Measurements from ENCODE around the gene MCFD2.

Gene MCFD2

GRCh38 chr2:46939626-46940359 is 24.2 kb upstream of the MCFD2 start:
- DNase-seq (ENCODE audit: insufficient read length, low spot score) (no peak), FAIRE-seq (no peak)

DNA sequence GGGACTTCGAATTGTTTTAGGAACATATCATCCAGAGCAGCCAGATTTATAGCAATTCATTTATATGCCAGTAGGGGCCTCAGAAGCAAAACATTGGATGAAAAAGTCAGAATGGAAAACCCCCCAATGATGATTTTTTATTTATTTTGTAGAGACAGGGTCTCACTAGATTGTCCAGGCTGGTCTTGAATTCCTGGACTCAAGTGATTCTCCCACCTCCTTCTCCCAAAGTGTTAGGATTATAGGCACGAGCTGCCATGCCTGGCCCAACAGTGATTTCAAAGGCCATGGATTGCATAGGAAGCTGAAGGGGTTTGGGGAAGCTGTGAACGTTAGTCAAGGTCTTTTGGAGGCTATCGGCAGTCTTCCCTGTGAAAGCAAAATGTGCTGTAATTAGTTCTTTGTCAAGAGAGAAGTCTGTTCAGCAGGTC is 21.9 kb upstream of the MCFD2 start:
- FAIRE-seq (no peak), DNase-seq (ENCODE audit: insufficient read length, low spot score) (no peak)

- FAIRE-seq = no peak
Observed at GRCh38 chr2:46936566-46936965, 21.0 kb upstream of the MCFD2 start.

DNA sequence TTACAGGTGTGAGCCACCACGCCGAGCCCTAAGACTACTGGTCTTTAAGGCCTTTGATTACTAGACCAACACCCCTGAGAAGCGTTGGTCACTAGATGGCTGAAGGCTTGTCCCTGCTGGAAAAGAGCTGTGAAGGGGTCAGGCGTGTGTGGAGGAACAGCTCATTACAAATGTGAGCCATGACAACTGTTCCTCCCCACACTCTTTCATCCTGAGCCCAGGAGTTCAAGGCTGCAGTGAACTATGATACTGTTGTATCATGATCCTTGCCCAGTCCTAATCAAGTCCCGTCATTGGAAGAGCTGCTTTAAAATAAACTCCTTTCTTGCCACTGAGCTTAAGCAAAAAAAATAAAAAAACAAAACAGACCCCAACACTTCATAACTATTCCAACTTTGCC is 19.5 kb upstream of the MCFD2 start:
- DNase-seq (ENCODE audit: insufficient read length, low spot score) = no peak
- FAIRE-seq = no peak

More at GRCh38 chr2:46936566-46936965, 21.0 kb upstream of the MCFD2 start:
- no peak for DNase-seq (ENCODE audit: insufficient read length, low spot score)

DNA sequence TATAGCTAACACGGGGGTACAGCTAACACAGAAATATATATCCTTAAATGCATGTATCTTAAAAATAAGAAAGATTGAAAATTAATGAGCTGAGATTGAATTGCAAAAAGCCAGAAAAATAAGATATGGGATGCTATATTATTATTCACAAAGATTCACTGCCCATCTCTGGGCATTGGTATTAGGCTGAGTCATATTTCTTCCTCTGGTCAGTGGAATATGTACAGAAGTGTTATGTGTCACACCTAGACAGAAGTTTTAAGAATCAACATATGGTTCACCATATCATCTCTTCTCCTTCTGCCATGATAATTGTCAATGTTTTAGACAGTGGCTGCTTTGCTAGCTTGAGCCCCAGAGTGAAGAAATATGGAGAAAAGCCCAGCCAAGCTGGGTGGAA is 14.0 kb upstream of the MCFD2 start:
- DNase-seq (ENCODE audit: insufficient read length, low spot score) (no peak), FAIRE-seq (no peak)

- DNase-seq (ENCODE audit: insufficient read length, low spot score) = no peak
- FAIRE-seq = no peak
Observed at GRCh38 chr2:46926863-46927262, 11.3 kb upstream of the MCFD2 start.

DNA sequence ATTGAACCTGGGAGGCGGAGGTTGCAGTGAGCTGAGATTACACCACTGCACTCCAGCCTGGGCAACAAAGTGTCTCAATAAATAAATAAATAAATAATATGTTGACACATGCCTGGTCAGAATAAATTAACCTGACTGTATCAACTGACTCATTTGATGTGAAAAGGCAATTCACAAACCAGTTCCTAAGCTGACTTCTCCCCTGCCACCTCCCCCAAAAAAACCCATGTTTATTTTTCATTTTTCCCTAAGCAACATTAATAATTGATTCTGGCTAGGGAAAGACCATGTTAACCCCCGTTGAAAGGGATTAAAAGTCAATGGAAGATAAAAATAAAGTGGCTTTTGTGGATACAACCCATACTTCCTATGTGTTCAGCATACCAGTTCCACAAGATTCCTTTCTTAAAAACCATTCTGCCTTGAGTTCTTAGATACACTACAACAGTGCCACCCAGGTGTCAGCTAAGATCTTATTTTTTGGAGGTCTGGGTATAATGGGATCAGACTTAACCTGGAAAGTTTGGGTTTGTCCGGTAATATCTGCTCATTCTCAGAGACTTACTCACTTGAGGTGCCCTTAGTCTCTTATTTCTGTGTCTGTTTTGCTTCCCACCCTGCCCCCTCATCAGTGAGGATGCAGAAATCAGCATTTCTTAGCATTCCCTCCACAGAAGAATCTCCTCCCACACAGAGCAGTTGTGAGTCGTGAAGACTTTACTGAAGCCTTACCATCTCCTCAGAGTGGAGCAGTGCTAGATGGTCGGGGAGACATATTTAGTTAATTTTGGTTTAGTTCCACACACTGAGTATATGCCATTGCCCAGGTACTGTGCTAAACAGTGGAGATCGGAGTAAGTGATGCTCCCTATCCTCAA is 10.1 kb upstream of the MCFD2 start:
- FAIRE-seq (peak; percentile 51), DNase-seq (ENCODE audit: insufficient read length, low spot score) (no peak)

DNA sequence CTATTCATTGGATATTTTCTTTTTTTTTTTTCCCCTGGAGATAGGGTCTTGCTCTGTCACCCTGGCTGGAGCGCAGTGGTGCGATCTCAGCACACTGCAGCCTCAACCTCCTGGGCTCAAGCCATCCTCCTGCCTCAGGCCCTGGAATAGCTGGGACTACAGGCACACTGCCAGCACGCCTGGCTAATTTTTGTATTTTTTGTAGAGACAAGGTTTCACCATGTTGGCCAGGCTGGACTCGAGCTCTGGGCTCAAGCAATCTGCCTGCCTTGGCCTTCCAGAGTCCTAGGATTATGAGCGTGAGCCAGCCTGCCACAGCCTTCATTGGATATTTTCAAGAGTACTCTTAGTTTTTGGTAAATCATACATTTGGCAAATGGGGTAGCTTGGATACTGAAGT is 9.0 kb upstream of the MCFD2 start:
- DNase-seq (ENCODE audit: insufficient read length, low spot score) = no peak
- no peak for FAIRE-seq

DNA sequence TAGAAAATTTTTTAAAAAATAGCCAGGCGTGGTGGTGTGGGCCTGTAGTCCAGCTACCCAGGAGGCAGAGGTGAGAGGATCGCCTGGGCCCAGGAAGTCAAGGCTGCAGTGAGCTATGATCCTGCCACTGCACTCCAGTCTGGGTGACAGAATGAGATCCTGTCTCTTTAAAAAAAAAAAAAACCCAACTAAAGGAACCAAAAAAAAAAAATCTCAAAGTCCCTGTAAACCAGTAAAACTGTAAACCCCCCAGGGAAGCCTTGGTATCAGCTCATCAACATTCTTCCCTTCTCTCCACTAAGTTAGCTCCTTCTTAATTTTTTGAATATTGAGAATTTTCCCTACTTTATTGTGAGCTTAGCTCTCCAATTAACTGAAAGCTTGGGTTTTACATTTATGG is 8.4 kb upstream of the MCFD2 start:
- no peak for FAIRE-seq

GRCh38 chr2:46923041-46923528 is 7.5 kb upstream of the MCFD2 start:
- no peak for FAIRE-seq
- DNase-seq (ENCODE audit: insufficient read length, low spot score) = no peak

More for the DNA sequence above, 8.4 kb upstream of the MCFD2 start:
- DNase-seq (ENCODE audit: insufficient read length, low spot score) = no peak

DNA sequence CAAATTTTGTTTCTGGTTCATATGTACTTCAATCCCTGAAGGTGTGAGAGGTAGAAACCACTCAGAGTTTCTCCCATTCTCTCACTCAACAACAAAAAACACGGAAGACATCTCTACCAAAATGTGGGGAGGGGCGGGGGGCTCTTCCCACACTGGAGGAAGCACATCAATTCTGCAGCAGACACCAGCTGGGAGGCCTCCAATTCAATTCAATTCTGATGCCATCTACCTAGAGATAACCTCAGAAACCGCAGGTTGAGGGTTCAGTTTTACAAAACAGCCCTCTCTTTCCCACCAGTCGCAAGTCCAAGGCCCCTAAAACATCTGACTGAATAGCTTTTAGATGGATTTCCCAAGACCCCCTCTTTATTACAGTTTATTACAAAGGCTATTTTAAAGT is 7.0 kb upstream of the MCFD2 start:
- no peak for DNase-seq (ENCODE audit: insufficient read length, low spot score)
- no peak for FAIRE-seq

- FAIRE-seq = no peak
Observed at GRCh38 chr2:46921676-46922448, 6.3 kb upstream of the MCFD2 start.

GRCh38 chr2:46917628-46918027 is 2.0 kb upstream of the MCFD2 start:
- DNase-seq (ENCODE audit: insufficient read length, low spot score) (no peak), FAIRE-seq (no peak)

More at GRCh38 chr2:46921676-46922448, 6.3 kb upstream of the MCFD2 start:
- DNase-seq (ENCODE audit: insufficient read length, low spot score) = no peak

DNA sequence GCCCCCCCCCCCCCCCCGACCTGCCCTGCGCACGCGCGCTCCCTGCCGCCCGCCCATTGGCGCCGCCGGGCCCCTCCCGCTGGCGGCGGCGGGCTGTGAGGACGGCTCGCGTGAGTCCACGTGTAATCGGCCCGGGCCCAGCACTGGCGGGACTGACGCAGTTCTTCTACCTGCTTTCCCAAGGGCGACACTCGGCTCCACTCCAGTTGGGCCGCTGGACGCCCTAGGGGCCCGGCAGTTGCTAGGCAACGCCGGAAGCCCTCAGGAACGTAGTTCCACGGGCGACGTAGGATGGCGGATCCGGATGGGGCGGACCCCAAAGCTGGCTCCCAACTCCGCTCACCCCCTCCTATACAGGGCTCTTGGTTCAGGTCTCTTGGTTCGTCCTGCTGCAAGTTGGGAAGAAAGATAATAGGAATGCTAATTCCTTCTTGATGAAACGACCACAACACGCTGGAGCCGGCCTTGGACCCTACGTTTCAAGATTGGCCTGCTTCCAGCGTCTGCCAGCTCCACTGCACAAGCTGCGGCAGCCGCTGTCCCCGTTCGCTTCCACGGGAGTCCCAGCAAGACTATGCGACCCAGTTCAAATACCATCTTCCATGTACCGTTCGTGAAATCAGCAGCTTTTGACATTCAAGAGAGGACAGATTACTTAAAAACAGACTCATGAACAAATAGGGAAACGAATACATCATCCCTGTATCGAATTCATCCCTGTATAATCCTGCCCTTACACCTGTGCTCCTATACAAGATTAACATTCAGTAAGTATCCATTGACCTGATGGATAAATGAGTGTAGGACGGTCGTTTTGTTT is 415 bp upstream of the MCFD2 start:
- peak; percentile 92 for DNase-seq (ENCODE audit: insufficient read length, low spot score)
- FAIRE-seq = peak; percentile 52

- FAIRE-seq = no peak
- no peak for DNase-seq (ENCODE audit: insufficient read length, low spot score)
Observed at GRCh38 chr2:46914578-46915230, 902 bp downstream of the MCFD2 start.

DNA sequence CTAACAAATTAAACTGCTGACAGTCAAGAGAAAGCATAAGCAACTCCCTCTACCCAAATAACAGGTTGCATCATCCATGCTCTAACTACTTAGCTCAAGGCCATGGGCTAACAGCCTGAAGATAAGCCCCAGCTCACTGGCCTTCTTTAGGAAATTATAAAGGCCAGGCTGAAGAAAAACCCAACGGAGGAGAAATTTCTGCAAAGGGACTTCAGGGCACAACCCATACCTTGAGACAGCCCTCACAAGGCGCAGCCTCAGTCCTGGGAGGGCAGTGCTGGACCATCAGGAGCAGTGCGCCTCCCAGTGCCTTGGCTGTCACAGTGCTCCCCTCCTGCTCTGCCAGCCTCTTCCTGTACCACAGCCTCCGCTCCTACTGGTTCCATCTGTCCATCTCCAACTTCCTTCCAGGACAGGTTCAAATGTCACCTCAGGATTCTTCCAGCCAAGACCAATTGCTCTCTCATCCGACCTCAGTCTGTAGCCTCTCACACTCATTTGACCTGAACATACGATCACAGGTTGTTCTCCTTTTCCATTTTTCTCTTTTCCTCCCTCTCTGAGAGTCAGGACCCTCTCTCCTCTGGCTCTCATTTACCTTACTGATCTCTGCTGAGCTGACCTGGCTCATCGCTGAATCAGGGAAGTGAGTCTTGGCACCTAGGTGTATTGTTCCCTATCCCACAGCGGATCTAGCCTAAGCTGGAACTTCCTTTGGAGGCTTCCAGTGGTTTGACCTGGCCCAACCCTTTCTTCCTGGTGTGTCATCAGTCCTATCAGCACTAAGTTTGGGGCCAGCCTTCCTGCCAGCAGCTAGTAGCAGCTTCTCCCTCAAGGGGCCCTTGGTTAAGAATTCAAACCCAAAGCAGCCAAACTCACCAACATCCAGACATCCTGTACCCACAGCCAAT is 1.9 kb downstream of the MCFD2 start:
- FAIRE-seq = no peak

GRCh38 chr2:46909771-46910419 is 5.7 kb downstream of the MCFD2 start:
- no peak for DNase-seq (ENCODE audit: insufficient read length, low spot score)
- no peak for FAIRE-seq

More for the DNA sequence above, 1.9 kb downstream of the MCFD2 start:
- DNase-seq (ENCODE audit: insufficient read length, low spot score) = no peak

- FAIRE-seq (no peak), DNase-seq (ENCODE audit: insufficient read length, low spot score) (no peak)
Observed at GRCh38 chr2:46909150-46909549, 6.5 kb downstream of the MCFD2 start.

All from HTR-8/SVneo (cell line).